ENCODE measurements around the gene LRP2.
A peak's percentile ranks its signal among the peaks of the same experiment; 100 is the strongest.
"Not testable (repeated sequence)": the region's sequence is repeated elsewhere in the genome, so short reads cannot be mapped to it uniquely, and the experiment has no call there.

Gene LRP2

GRCh38 chr2:169362118-169362893 is at the start of gene LRP2:
Gene LRP2, minus strand, starts transcription at chr2:169362534. Its CDS starts 135 bp downstream, at chr2:169362399.
- H3K4me1 ChIP-seq (ENCODE audit: insufficient read depth, low read length): peaks cover 39% of the 10 kb centered on the region
- H3K27me3 ChIP-seq (ENCODE audit: insufficient read depth, low read length): no peaks in the 10 kb centered on the region
- no peaks in the 10 kb centered on the region for H3K9me3 ChIP-seq (ENCODE audit: low read length)
- H3K4me3 ChIP-seq (ENCODE audit: low read length): peak within 1 kb of the TSS; percentile 97
- H2AFZ ChIP-seq (ENCODE audit: low read depth, low read length): peak within 1 kb of the TSS; percentile 65
- H3K36me3 ChIP-seq (ENCODE audit: insufficient read depth, low read length): peaks cover 16% of the 10 kb centered on the region

GRCh38 chr2:169406891-169407290 is 44.6 kb upstream of the LRP2 start:
- Histone ChIP-seq H3K4me1 (ENCODE audit: insufficient read depth, low read length) (no peaks in the 10 kb centered on the region), H3K27me3 (ENCODE audit: insufficient read depth, low read length) (no peaks in the 10 kb centered on the region), H2AFZ (ENCODE audit: low read depth, low read length) (no peak overlapping the region), H3K36me3 (ENCODE audit: insufficient read depth, low read length) (no peaks in the 10 kb centered on the region), H3K9me3 (ENCODE audit: low read length) (peaks cover 1% of the 10 kb centered on the region), H3K4me3 (ENCODE audit: low read length) (no peak overlapping the region)

GRCh38 chr2:169399491-169399890 is 37.2 kb upstream of the LRP2 start:
- not testable (repeated sequence) for H3K4me1 ChIP-seq (ENCODE audit: insufficient read depth, low read length); H2AFZ ChIP-seq (ENCODE audit: low read depth, low read length); H3K27me3 ChIP-seq (ENCODE audit: insufficient read depth, low read length); H3K36me3 ChIP-seq (ENCODE audit: insufficient read depth, low read length); H3K9me3 ChIP-seq (ENCODE audit: low read length); H3K4me3 ChIP-seq (ENCODE audit: low read length)

- Histone ChIP-seq H3K9me3 (ENCODE audit: low read length) (no peaks in the 10 kb centered on the region), H3K4me1 (ENCODE audit: insufficient read depth, low read length) (no peaks in the 10 kb centered on the region), H3K27me3 (ENCODE audit: insufficient read depth, low read length) (no peaks in the 10 kb centered on the region), H3K4me3 (ENCODE audit: low read length) (no peak overlapping the region), H2AFZ (ENCODE audit: low read depth, low read length) (no peak overlapping the region), H3K36me3 (ENCODE audit: insufficient read depth, low read length) (no peaks in the 10 kb centered on the region)
Measured at GRCh38 chr2:169397697-169398096, 35.4 kb upstream of the LRP2 start.

- no peaks in the 10 kb centered on the region for H3K4me1 ChIP-seq (ENCODE audit: insufficient read depth, low read length)
- H3K4me3 ChIP-seq (ENCODE audit: low read length): no peak overlapping the region
Measured at GRCh38 chr2:169395821-169396374, 33.6 kb upstream of the LRP2 start.

GRCh38 chr2:169393068-169393590 is 30.8 kb upstream of the LRP2 start:
- Histone ChIP-seq H3K27me3 (ENCODE audit: insufficient read depth, low read length) (no peaks in the 10 kb centered on the region), H3K9me3 (ENCODE audit: low read length) (no peaks in the 10 kb centered on the region), H2AFZ (ENCODE audit: low read depth, low read length) (no peak overlapping the region), H3K36me3 (ENCODE audit: insufficient read depth, low read length) (no peaks in the 10 kb centered on the region), H3K4me1 (ENCODE audit: insufficient read depth, low read length) (no peaks in the 10 kb centered on the region), H3K4me3 (ENCODE audit: low read length) (no peak overlapping the region)

More at GRCh38 chr2:169395821-169396374, 33.6 kb upstream of the LRP2 start:
- H3K9me3 ChIP-seq (ENCODE audit: low read length): no peaks in the 10 kb centered on the region
- H2AFZ ChIP-seq (ENCODE audit: low read depth, low read length): no peak overlapping the region
- H3K36me3 ChIP-seq (ENCODE audit: insufficient read depth, low read length): no peaks in the 10 kb centered on the region
- no peaks in the 10 kb centered on the region for H3K27me3 ChIP-seq (ENCODE audit: insufficient read depth, low read length)

GRCh38 chr2:169391236-169391635 is 28.9 kb upstream of the LRP2 start:
- H3K4me1 ChIP-seq (ENCODE audit: insufficient read depth, low read length): no peaks in the 10 kb centered on the region
- H3K9me3 ChIP-seq (ENCODE audit: low read length): no peaks in the 10 kb centered on the region
- H3K36me3 ChIP-seq (ENCODE audit: insufficient read depth, low read length): no peaks in the 10 kb centered on the region
- no peak overlapping the region for H2AFZ ChIP-seq (ENCODE audit: low read depth, low read length)
- H3K4me3 ChIP-seq (ENCODE audit: low read length): no peak overlapping the region
- H3K27me3 ChIP-seq (ENCODE audit: insufficient read depth, low read length): no peaks in the 10 kb centered on the region

- Histone ChIP-seq H2AFZ (ENCODE audit: low read depth, low read length) (no peak overlapping the region), H3K4me3 (ENCODE audit: low read length) (no peak overlapping the region), H3K27me3 (ENCODE audit: insufficient read depth, low read length) (no peaks in the 10 kb centered on the region), H3K4me1 (ENCODE audit: insufficient read depth, low read length) (no peaks in the 10 kb centered on the region), H3K36me3 (ENCODE audit: insufficient read depth, low read length) (no peaks in the 10 kb centered on the region), H3K9me3 (ENCODE audit: low read length) (no peaks in the 10 kb centered on the region)
Measured at GRCh38 chr2:169388161-169388560, 25.8 kb upstream of the LRP2 start.

GRCh38 chr2:169386722-169387121 is 24.4 kb upstream of the LRP2 start:
- no peak overlapping the region for H2AFZ ChIP-seq (ENCODE audit: low read depth, low read length)
- H3K4me1 ChIP-seq (ENCODE audit: insufficient read depth, low read length): no peaks in the 10 kb centered on the region
- H3K27me3 ChIP-seq (ENCODE audit: insufficient read depth, low read length): no peaks in the 10 kb centered on the region
- H3K4me3 ChIP-seq (ENCODE audit: low read length): no peak overlapping the region
- H3K9me3 ChIP-seq (ENCODE audit: low read length): no peaks in the 10 kb centered on the region
- H3K36me3 ChIP-seq (ENCODE audit: insufficient read depth, low read length): no peaks in the 10 kb centered on the region

- Histone ChIP-seq H3K4me1 (ENCODE audit: insufficient read depth, low read length) (no peaks in the 10 kb centered on the region), H3K9me3 (ENCODE audit: low read length) (no peaks in the 10 kb centered on the region), H3K27me3 (ENCODE audit: insufficient read depth, low read length) (no peaks in the 10 kb centered on the region), H2AFZ (ENCODE audit: low read depth, low read length) (no peak overlapping the region), H3K36me3 (ENCODE audit: insufficient read depth, low read length) (no peaks in the 10 kb centered on the region), H3K4me3 (ENCODE audit: low read length) (no peak overlapping the region)
Measured at GRCh38 chr2:169384816-169385215, 22.5 kb upstream of the LRP2 start.

- Histone ChIP-seq H3K27me3 (ENCODE audit: insufficient read depth, low read length) (no peaks in the 10 kb centered on the region), H3K4me1 (ENCODE audit: insufficient read depth, low read length) (no peaks in the 10 kb centered on the region), H3K9me3 (ENCODE audit: low read length) (no peaks in the 10 kb centered on the region), H2AFZ (ENCODE audit: low read depth, low read length) (no peak overlapping the region), H3K4me3 (ENCODE audit: low read length) (no peak overlapping the region), H3K36me3 (ENCODE audit: insufficient read depth, low read length) (no peaks in the 10 kb centered on the region)
Measured at GRCh38 chr2:169372561-169372960, 10.2 kb upstream of the LRP2 start.

GRCh38 chr2:169366066-169366465 is 3.7 kb upstream of the LRP2 start:
- H3K9me3 ChIP-seq (ENCODE audit: low read length): no peaks in the 10 kb centered on the region
- H3K4me3 ChIP-seq (ENCODE audit: low read length): no peak overlapping the region
- no peaks in the 10 kb centered on the region for H3K27me3 ChIP-seq (ENCODE audit: insufficient read depth, low read length)
- no peaks in the 10 kb centered on the region for H3K36me3 ChIP-seq (ENCODE audit: insufficient read depth, low read length)
- peaks cover 25% of the 10 kb centered on the region for H3K4me1 ChIP-seq (ENCODE audit: insufficient read depth, low read length)
- no peak overlapping the region for H2AFZ ChIP-seq (ENCODE audit: low read depth, low read length)

- peaks cover 30% of the 10 kb centered on the region for H3K4me1 ChIP-seq (ENCODE audit: insufficient read depth, low read length)
- H3K9me3 ChIP-seq (ENCODE audit: low read length): no peaks in the 10 kb centered on the region
- peaks cover 2% of the 10 kb centered on the region for H3K36me3 ChIP-seq (ENCODE audit: insufficient read depth, low read length)
- H2AFZ ChIP-seq (ENCODE audit: low read depth, low read length): peak overlapping the region; percentile 39
- H3K4me3 ChIP-seq (ENCODE audit: low read length): peak overlapping the region; percentile 97
- no peaks in the 10 kb centered on the region for H3K27me3 ChIP-seq (ENCODE audit: insufficient read depth, low read length)
Measured at GRCh38 chr2:169365029-169365480, 2.7 kb upstream of the LRP2 start.
